Activated CD4-positive, alpha-beta T cell treated with anti-CD3 and anti-CD28 coated beads, Interleukin-2, Interleukin-6, amounts not matched to agents 100 ng/mL and 50 ng/mL, durations not matched to agents 16 hours and 8 hours (primary cell): ENCODE data around the gene ZSCAN12.
"Not testable (repeated sequence)": the region's sequence is repeated elsewhere in the genome, so short reads cannot be mapped to it uniquely, and the experiment has no call there.

ENCODE experiments used
- DNase-seq: peaks from one replicate; pipeline ENCODE4 v3.0.0-alpha.2; 2020

Gene ZSCAN12

DNA sequence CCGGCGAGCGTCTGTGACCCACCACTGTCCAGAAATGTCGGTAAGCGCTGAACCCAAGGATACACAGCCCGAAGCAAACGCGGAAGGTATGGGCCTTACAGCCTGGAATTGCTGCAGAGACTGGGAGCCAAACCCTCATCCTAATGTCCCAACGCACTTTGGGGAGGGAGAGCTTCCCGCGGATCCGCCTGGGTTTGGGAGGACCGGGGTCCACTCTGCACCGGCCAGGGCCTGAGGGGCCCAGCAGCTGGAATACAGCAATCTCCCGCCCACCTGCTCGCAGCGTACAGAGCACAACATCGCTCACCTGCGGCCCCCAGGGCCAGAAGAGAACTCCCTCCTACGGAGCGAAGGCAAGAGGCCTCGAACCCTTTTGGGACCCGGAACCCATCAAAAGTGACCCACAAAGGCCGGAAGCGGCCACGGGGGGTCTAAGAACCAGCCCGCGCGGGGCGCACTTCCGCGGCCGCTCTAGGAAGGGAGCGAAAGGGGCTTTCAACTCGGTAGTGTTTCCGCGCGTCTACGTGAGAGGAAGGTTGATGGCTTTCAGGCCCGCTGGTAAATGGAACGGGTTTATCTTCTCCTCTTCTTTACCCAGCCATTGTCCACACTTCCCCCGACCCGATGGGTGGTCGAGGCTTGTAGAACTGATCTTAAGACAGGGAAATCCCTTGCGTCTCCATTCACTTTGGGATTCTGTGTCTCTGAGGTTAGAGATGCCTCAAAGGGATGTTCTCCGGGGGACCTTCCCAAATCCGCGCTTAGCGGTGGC, at the start of gene ZSCAN12:
Gene ZSCAN12, minus strand, starts transcription at position 398 of the 772 bp plus-strand sequence. CDS start 1,342 bp downstream, outside the sequence.
- DNase-seq = peak; percentile 87

DNA sequence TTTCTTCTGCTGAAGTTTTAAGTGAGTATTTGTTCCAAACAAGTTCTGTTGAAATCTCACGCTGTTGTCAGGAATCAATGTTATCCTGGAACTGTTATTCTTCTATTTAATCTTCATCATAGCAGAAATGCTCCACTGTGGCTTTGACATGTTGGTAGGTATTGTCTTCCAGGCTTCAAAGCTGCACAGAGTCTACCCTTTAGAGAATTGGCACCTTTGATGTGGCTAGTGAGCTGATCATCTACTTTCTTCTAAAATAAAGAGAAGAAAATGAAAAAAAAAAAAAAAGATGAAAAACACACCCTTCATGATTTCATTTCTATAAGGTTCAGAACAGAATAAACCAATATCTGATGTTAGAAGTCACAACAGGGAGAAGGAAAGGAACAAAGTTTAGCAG, 49.5 kb upstream of the ZSCAN12 start:
- no peak for DNase-seq

DNA sequence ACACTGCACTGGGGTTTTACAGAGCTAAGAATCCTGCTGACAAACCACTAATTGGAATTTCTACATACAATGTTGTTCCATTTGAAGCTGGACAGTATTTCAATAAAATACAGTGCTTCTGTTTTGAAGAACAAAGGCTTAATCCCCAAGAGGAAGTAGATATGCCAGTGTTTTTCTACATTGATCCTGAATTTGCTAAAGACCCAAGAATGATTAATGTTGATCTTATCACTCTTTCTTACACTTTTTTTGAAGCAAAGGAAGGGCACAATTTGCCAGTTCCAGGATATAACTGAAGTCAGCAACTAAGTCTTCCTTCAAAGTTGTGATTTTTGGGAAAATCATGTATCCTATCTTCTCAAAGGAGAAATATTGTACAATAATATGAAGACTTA, 48.0 kb upstream of the ZSCAN12 start:
- DNase-seq = not testable (repeated sequence)

DNA sequence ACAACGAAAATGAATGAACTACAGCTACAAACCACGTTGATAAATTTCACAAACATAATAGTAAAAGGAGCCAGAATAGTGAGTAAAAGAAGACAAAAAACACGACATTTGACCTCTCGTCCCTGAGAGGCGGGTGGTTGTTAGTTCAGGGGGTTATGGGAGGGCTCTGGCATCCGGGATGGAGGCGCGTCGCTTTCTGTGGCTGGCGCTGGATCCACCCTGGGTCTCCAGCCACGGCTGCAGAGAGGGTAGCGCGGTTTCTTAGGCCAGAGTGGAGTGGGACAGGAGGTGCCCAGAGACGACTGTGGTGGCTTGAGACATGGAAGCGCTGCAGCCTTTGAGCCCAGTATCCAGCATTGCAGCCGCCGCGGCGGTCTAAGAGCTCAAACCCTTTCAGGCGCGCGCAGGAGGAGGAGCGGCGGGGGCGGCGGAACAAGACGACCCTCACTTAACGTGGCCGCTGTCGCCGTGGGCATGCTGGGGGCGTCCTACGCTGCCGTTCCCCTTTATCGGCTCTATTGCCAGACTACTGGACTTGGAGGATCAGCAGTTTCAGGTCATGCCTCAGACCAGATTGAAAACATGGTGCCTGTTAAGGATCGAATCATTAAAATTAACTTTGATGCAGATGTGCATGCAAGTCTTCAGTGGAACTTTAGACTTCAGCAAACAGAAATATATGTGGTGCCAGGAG, 47.4 kb upstream of the ZSCAN12 start:
- DNase-seq = no peak

DNA sequence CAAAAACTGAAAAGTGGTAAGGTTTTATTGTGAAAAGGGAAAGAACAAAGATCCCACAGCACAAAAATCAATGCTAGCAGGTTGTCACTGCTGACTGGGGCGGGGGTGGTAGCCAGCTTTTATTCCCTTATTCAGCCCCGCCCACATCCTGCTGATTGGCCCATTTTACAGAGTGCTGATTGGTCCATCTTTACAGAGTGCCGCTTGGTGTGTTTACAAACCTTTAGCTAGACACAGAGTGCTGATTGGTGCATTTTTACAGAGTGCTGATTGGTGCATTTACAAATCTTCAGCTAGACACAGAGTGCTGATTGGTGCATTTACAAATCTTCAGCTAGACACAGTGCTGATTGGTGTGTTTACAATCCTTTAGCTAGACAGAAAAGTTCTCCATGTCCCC, 45.2 kb upstream of the ZSCAN12 start:
- DNase-seq = not testable (repeated sequence)

DNA sequence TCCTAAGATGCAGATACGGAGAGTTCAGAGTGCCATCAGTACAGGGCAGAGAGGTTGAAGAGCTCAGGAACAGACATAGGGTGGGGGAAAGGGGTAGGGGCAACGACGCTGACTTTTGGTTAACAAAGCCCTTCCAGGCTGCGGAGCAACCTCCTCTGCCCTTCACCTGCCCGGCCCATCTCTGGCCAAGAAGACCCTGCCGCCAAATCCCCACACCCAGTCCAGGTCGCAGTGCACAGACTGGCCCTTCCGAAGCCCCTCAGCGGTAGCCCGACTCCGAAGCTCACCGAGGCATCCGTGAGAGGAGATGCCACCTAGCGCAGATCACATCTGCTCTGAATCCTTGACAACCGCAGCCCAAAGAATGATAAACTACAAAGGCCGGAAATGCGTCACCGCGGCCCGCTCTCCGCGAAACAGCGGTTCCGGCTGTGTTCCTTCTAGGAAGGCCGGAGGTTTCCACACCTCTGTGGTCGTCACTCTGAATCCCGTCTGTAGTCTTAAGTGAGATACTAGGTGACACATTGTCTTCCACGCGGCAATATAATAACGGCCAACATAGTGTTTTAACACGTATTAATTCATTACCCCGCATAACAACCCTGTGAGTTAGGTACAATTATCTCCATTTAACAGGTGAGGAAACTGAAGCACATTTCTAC, 43.7 kb upstream of the ZSCAN12 start, which contains the start of gene ZSCAN23:
Gene ZSCAN23, minus strand, starts transcription at position 380 of the 662 bp plus-strand sequence. CDS start 7,225 bp downstream, outside the sequence.
- peak; percentile 90 for DNase-seq

DNA sequence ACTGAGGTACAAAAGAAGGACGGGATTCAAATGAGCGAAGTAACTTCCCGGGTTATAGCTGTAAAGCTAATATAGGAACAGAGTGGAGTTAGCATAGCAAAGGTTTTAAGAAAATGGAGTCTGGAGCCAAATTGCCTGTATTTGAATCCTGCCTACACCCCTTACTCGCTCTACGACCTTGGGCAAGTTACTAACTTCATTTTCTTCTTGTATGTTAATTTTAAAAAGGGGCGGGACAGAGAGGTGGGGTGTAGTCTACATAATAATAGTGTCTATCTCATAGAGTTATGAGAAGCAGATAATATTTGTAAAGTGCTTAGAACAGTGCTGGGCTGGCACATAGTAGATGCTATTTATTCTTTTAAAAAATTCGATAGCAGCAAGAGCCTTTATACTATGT, 43.0 kb upstream of the ZSCAN12 start:
- no peak for DNase-seq

DNA sequence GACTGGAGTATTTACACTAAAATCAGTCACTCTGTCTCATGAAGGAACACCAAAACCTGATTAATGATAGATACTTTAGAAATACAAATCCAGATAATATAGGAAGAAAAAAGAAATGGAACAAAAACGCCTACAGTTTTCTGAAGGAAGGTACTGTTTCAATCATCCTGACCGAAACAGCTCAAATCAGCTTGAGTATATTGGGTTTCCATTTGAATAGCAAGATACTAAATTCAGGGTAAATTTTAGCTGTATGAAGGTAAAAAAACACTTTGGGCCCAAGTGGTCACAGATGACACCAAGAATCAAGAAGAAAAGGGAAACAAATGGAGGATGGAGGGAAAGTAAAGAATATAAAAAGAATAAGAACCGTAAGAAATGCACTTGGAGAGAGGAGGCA, 36.9 kb upstream of the ZSCAN12 start:
- no peak for DNase-seq

DNA sequence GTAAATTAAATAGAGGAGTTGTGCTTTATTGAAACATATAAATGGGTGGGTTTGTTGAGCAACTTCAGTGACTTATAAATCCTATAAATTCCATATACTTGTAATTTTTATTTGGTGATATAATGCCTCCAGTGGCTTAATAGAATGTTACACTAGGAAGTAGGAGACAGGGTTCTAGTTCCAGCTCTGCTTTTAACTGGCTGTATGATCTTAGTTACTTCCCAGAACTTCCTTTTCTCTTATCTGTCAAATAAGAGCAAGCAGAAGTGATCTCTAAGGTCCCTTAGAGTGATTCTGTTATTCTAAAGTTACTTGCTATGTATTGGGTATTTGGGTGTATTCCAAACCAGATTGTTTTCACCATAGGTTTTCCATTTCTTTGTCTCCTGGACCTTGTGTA, 33.6 kb upstream of the ZSCAN12 start:
- no peak for DNase-seq

DNA sequence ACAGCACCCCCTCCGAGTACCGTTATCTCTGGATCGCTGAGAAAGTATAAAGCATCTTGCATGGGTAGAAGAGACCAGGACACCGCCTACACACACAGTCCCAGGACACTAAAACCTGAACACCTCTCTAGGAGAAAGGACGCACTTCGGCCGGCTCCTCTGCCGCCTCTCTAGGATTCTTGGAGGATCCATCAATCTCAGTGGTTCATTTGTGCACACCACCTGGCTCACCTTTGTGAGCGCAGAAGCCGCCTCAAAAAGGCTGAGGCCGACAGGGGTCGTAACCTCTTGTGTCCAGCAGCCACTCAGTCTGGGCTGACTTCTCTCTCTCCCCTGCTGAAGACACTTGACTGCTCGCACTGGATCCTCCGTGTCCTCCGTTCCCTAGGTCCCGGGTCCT, 30.2 kb upstream of the ZSCAN12 start:
- DNase-seq = no peak

DNA sequence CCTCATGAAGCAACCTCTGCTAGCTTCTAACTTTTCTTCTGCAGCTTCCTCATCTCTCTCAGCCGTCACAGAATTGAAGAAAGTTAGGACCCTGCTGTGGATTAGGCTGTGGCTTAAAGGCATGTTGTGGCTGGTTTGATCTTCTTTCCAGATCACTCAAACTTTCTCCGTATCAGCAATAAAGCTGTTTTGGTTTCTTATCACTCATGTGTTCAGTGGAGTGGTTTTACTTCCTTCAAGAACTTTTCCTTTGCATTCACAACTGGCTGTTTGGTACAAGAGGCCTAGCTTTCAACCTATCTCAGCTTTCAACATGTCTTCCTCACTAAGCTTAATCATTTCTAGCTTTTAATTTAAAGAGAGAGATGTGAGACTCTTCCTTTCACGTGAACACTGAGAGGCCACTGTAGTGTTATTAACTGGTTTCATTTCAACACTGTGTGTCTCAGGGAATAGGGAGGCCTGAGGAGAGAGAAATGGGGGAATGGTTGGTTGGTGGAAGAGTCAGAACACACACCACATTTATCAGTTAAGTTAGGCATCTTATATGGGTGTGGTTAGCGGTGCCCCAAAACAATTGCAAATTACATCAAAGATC, 26.5 kb upstream of the ZSCAN12 start:
- peak; percentile 66 for DNase-seq

DNA sequence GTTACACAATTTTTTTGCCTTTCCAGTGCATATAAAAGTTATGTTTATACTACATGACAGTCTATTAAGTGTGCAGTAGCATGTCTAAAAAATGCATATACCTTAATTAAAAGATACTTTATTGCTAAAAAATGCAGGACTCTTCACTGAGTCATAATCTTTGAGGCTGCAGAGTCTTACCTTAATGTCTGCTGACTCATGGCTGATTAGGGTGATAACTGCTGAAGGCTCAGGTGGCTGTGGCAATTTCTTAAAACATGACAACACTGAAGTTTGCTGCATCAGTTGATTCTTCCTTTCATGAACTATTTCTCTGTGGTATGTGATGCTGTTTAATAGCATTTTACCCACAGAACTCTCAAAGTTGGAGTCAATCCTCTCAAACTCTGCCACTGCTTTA, 24.6 kb upstream of the ZSCAN12 start:
- peak; percentile 12 for DNase-seq

DNA sequence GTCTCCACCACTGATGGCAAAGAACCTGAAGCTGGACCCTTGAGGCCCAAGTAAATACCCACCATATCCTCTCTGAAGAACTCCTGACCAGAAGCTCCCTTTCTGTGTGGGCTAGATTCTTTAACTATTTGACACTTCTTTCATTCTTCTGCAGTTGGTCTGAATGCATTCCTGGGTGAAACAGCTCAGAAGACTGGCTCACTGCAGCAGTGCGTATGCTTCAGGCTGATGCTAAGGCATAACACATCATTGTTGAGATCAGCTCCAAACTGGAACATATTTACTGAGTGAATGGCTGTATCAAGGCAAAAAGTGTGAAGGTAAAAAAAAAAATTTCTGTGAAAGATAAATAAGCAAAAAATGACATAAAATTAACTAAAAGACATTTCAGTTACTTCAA, 24.0 kb upstream of the ZSCAN12 start:
- DNase-seq = no peak

DNA sequence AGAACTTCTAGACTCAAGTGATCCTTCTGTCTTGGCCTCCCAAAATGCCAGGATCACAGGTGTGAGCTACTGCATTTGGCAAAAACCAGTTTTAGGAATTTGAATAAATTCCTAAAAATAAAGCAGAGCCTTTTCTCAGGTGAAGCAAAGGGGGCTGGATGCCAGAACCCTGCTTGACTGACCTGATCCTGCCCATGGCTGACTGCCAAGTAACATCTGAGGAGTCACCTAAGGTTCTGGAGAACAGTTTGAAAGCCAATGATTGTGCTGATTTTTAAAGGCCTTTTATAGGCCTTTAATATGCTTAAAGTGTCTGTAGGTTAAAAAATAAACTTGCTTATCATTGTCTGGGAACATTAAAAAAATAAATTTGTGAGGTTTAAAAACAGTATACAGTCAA, 14.1 kb upstream of the ZSCAN12 start:
- DNase-seq = no peak

DNA sequence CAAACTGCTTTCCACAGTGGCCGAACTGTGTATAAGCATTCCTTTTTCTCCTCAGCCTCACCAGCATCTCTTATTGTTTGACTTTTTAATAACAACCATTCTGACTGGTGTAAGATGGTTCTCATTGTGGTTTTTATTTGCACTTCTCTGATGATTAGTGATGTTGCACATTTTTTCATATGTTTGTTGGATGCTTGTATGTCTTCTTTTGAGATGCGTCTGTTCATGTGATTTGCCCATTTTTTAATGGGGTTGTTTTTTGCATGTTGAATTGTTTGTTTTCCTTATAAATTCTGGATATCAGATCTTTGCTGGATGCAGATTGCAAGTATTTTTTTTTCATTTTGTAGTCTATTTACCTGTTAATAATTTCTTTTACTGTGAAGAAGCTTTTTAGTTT, 11.2 kb upstream of the ZSCAN12 start:
- DNase-seq = no peak

DNA sequence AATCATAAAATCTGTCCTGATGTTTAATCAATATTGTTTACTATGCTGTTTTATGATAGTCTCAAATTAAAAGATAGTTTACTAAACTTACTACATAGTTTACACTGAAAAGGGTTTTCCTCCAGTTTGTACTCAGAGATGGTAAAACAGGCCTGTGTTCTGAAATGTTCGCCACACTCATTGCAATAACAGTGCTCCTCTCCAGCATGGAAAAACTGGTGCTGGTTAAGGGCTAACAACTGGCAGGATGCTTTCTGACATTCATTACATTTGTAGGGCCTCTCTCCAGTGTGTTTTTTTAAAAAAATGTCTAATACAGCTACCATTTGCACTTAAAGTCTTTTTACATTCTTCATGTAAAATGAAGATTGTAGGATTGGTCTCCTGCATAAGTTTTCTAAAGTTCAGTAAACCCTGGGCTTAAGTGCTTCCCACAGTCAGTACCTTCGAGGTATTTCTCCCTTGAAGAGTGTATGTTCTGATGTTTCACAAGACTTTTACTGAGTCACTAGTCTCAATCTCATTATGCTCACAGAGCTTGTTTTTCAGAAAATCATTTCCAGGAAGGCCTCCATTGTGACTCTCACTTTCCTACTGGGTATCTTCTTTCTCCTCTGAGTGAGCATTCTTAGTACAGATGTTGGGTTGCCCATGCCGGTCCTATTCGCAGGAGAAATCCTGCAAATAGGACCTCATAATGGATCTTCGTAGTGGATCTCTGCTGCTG, 8.7 kb upstream of the ZSCAN12 start:
- peak; percentile 61 for DNase-seq

DNA sequence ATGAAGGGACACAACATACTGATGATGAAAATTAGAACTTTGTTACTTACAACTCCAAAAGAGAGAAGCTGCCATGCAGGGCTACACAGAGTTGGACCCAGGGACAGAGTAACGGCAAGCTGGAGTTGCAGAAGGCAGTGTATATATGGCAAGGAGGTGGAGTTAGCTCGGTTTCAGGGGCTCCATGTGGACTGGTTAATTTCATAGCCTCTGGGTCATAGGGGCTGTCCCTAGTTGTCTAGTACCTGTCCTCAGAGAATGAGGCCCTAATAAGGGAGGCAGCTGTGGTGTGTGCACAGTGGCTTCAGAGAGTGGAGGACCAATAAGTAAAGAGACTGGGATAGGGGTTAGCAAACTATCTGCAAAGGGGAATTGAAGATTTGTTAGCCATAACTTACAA, 7.9 kb upstream of the ZSCAN12 start:
- no peak for DNase-seq

DNA sequence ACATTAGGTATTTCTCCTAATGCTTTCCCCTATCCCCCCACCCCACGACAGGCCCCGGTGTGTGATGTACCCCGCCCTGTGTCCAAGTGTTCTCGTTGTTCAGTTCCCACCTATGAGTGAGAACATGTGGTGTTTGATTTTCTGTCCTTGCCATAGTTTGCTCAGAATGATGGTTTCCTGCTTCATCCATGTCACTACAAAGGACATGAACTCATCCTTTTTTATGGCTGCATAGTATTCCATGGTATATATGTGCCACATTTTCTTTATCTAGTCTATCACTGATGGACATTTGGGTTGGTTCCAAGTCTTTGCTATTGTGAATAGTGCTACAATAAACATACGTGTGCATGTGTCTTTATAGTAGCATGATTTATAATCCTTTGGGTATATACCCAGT, 4.4 kb upstream of the ZSCAN12 start:
- DNase-seq = not testable (repeated sequence)

DNA sequence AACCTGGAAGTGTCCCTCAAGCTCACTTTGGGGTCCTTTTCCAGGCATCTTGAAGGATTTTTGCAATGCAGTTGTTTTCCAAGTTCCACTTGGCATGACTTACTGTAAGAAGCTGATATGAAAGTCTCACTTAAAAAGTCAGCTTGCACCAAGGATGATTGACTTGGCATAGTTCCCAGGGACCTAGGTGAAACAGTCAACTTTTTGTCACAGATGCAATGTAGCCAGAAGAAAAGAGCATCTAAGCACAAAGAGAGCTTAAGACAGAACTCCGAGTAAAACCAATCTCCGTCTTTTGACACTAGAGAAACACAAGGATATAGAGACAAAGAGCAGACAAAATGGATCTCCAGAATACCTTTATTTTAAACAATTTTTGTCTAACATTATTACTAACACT, 2.6 kb upstream of the ZSCAN12 start:
- DNase-seq = no peak

DNA sequence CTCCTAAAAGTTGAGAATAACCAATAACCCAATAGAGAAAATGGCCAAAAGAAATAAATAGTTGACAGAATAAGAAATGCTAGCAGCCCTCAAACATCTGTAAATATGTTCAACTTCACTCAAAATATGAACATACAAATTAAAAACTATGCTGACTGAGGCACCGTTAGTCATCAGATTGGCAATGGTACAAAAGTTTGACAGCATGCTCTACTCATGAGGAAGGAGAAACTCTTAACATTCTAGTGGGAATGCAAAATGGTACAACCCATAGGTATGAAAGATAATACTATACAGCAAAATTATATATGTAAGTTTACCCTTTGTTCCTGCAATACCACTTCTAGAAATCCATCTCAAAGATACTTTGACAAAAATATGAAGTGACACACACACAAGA, 1.6 kb upstream of the ZSCAN12 start:
- DNase-seq = no peak

DNA sequence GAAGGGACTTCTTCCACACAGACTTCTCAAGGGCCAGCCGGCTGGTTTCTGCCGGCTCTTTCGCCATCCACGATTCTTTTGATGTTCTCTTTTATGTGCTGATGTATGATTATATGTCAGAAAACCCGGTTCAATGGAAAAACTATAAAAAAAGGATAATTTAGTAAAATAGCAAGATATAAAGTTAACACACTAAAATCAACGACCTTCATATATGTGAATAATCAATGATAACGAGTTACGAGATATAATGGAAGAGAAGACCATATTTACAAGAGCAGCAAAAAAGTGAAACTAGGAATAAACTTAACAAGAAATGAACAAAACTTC, 540 bp upstream of the ZSCAN12 start:
- DNase-seq = no peak

DNA sequence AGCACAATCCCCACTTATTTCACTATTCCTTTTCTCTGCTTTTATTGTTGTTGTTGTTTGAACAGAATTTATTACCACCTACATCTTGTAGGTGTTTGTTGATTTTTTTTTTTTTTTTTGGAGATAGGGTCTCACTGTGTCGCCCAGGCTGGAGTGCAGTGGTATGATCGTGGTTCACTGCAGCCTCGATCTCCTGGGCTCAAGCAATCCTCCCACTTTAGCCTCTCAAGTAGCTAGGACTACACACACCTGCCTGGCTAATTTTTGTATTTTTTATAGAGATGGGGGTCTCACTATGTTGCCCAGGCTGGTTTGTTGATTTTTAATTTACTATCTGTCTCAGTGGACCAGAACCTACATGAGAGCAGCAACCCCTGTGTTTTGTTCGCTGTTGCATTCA, 3.6 kb downstream of the ZSCAN12 start:
- no peak for DNase-seq
